GM12801 (cell line): ENCODE measurements around the gene AASS.

Experiments used
- CTCF ChIP-seq: IDR thresholded peaks from one replicate; pipeline ENCODE4 v1.5.1; 2011; ENCODE audit warnings: control low read depth; ENCODE audit not compliant: insufficient read length; ENCODE audit errors: extremely low read depth

Gene AASS

DNA sequence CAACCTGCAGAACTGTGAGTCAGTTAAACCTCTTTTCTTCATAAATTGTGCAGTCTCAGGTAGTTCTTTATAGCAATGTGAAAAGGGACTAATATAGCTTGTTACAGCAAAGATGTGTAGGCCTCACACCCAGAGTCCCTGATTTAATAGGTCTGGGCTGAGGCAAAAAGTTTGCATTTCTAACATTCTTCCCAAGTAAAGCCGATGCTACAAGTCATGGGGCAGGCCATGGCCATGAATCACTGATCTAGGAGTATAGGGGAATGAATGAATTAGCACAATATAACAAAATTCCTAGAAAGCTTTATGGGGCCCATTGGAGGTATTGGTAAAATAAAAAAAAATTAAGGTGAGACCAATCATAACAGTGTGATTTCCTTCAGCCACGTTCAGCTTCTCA is 11.5 kb upstream of the AASS start:
- no peak for TF ChIP-seq CTCF

- no peak for TF ChIP-seq CTCF
Measured at GRCh38 chr7:122148878-122149277, 4.8 kb upstream of the AASS start.

- TF ChIP-seq CTCF: no peak
Measured at GRCh38 chr7:122148081-122148480, 4.0 kb upstream of the AASS start.

DNA sequence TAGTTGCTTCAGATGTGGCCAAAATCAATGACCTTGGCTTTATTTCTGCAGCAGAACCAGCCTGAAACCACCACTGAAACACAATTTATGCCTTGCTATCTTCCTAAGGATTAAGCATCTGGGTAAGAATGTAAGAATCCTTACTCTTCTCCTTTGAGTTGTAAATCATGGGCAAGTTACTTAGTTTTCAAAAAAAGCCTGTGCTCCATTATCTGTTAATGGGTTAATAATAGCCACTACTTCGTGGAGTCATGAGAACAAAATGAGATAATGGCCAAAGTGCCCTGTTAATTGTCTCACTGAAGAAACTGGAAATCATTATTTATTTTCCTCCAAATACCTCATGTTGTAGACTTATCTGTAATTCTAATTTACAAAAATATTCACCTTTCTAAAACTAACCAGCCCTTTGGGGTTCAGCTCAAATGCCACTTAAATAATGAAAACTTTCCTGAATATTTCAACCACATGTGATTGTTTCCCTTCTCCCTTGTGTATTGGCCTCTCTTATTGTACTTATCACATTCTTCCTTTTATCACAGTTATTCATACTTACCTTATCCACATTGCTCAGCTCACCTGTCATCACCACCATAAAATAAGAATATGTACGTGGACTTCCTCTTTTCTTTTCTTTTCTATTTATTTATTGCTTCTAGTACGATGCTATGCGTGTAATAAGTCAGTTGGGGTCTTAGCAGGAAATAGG is 2.0 kb upstream of the AASS start:
- no peak for TF ChIP-seq CTCF

DNA sequence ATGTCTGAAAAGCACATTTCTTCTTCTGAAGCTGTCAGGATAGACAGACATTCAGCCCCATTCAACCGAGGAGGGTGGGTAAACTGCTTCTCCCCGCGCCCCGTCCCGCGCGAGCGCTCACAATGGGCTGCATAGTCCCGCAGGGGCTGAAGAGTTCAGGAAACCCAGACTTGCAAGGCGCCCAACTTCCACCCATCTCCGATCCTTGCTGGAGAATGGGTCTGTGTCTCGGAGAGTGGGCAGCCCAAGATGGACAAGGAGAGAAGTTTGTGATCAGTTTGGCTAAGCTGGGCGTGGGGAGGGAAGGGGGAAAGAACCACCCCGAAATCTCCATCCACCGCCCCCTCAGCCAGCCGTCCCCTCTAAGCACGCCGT is 686 bp downstream of the AASS start:
- no peak for TF ChIP-seq CTCF

DNA sequence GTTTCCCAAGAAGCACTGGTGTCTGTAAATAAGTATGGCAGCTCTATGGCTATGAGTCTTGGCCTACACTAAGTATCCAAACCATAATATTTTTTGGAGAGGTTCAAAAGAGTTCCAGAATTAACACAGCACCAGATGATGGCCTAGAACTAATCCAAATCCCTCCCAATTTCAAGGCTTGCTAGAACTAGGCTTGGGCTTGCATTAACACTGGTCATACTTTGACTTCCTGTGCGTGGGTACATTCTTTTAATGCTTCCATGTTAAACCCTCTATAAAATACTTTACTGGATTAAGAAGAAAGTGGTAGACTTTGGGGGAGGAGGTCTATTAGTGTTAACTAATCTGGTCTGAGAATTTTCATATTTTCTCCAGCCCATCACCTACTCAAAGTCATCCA is 3.1 kb downstream of the AASS start:
- no peak for TF ChIP-seq CTCF

- TF ChIP-seq CTCF: no peak
Measured at GRCh38 chr7:122137251-122138077, 6.6 kb downstream of the AASS start.
